ENCODE data around the gene BRMS1L. TPM values are rescaled to one million over a fixed set of nuclear protein-coding genes. Genes with fewer than 3 reads are reported as not detected.

The BRMS1L gene
- total and polyA plus RNA-seq, 2 of the 13 experiments (the other 11 are each of a cell fraction or from before 2014, with no cell fraction given) = 21.1 to 23.8 TPM

- TF ChIP-seq ZFP1 (CRISPR knock-in tag; IDR thresholded peaks at IDR 0.05) = peak; percentile 81
- TF ChIP-seq TFE3 (CRISPR knock-in tag; IDR thresholded peaks at IDR 0.05) = peak; percentile 77; the same call in 1 of the 2 replicates
- TF ChIP-seq THAP11 (CRISPR knock-in tag; IDR thresholded peaks at IDR 0.05) = peak; percentile 82
- TF ChIP-seq HDAC2 (CRISPR knock-in tag; IDR thresholded peaks at IDR 0.05) = peak; percentile 97
- peak; percentile 79; the same call in 1 of the 2 replicates for TF ChIP-seq DRAP1 (CRISPR knock-in tag; IDR thresholded peaks at IDR 0.05)
- TF ChIP-seq MAFF (IDR thresholded peaks at IDR 0.05; ENCODE audit: low read depth, low read length) = peak; percentile 86
- no peak for TF ChIP-seq ZNF460 (CRISPR knock-in tag; IDR thresholded peaks at IDR 0.05; ENCODE audit: borderline replicate concordance)
- no peak for TF ChIP-seq PTBP1 (IDR thresholded peaks at IDR 0.05; ENCODE audit: low read depth, low read length, poor library complexity, severe bottlenecking)
- peak; percentile 57; the same call in 1 of the 2 replicates for TF ChIP-seq POLR2G (IDR thresholded peaks at IDR 0.05; ENCODE audit: low read depth, low read length)
- TF ChIP-seq ARID2 (CRISPR knock-in tag; IDR thresholded peaks at IDR 0.05; ENCODE audit: borderline replicate concordance) = peak; percentile 99
- peak; percentile 43; the same call in 1 of the 2 replicates for TF ChIP-seq IKZF5 (CRISPR knock-in tag; IDR thresholded peaks at IDR 0.05)
- peak; percentile 86 for TF ChIP-seq RARA (CRISPR knock-in tag; IDR thresholded peaks at IDR 0.05)
- peak; percentile 41; the same call in 1 of the 2 replicates for TF ChIP-seq ZBTB34 (CRISPR knock-in tag; IDR thresholded peaks at IDR 0.05)
- peak; percentile 82; the same call in 1 of the 2 replicates for TF ChIP-seq HMG20A (CRISPR knock-in tag; IDR thresholded peaks at IDR 0.05; ENCODE audit: borderline replicate concordance)
- TF ChIP-seq LBX2 (CRISPR knock-in tag; IDR thresholded peaks at IDR 0.05; ENCODE audit: borderline replicate concordance) = no peak
- TF ChIP-seq CCAR2 (optimal IDR thresholded peaks at IDR 0.05; ENCODE audit: low read depth, low read length) = no peak
- TF ChIP-seq NRL (CRISPR knock-in tag; IDR thresholded peaks at IDR 0.05; ENCODE audit: borderline replicate concordance) = no peak
- peak; percentile 97 for TF ChIP-seq FOXJ3 (CRISPR knock-in tag; IDR thresholded peaks at IDR 0.05; ENCODE audit: borderline replicate concordance)
- peak; percentile 54; the same call in 1 of the 2 replicates for TF ChIP-seq E2F1 (CRISPR knock-in tag; IDR thresholded peaks at IDR 0.05)
- TF ChIP-seq MIXL1 (CRISPR knock-in tag; IDR thresholded peaks at IDR 0.05) = peak; percentile 99
- no peak for TF ChIP-seq REXO4 (CRISPR knock-in tag; IDR thresholded peaks at IDR 0.05; ENCODE audit: borderline replicate concordance)
- TF ChIP-seq TCF7 (IDR thresholded peaks at IDR 0.05; ENCODE audit: low read depth) = peak; percentile 91
- peak; percentile 82; the same call in 1 of the 2 replicates for TF ChIP-seq ZNF792 (CRISPR knock-in tag; IDR thresholded peaks at IDR 0.05)
- TF ChIP-seq ZNF850 (CRISPR knock-in tag; conservative IDR thresholded peaks at IDR 0.05) = no peak
Observed at GRCh38 chr14:35806006-35806907, 19.9 kb upstream of the BRMS1L start (continued).

All from HepG2 (cell line).